SK-N-SH (cell line): Measurements from ENCODE around the gene PITHD1.

Experiments used
- CTCF ChIP-seq: fragments of 200-600 bp; sonication (generic); IDR thresholded peaks from 2 replicates; pipeline ENCODE4 v1.6.1; 2017; ENCODE audit warnings: antibody characterized with exemption, mild to moderate bottlenecking, moderate library complexity
- ELF1 ChIP-seq: IDR thresholded peaks from 2 replicates; pipeline ENCODE4 v1.4.0; 2012
- EZH2phosphoT487 ChIP-seq: fragments of 200-600 bp; sonication (generic); IDR thresholded peaks from 2 replicates; pipeline ENCODE4 v1.6.1; 2017; ENCODE audit warnings: low read depth, mixed run types, mild to moderate bottlenecking, antibody characterized with exemption, moderate library complexity, borderline replicate concordance
- FOXJ3 ChIP-seq: sonication (generic); formaldehyde crosslinking; IDR thresholded peaks from 2 replicates; pipeline ENCODE4 v1.5.1; 2020; ENCODE audit warnings: mild to moderate bottlenecking, missing genetic modification reagents
- FOXM1 ChIP-seq: IDR thresholded peaks from 2 replicates; pipeline ENCODE4 v1.4.0; 2012; ENCODE audit warnings: low read depth, mild to moderate bottlenecking
- GABPA ChIP-seq: IDR thresholded peaks from 2 replicates; pipeline ENCODE4 v1.4.0; 2012; ENCODE audit warnings: low read depth, mild to moderate bottlenecking
- GATA2 ChIP-seq: sonication (generic); formaldehyde crosslinking; IDR thresholded peaks from 2 replicates; pipeline ENCODE4 v1.5.0; 2020; ENCODE audit warnings: mild to moderate bottlenecking, missing genetic modification reagents
- MAX ChIP-seq: IDR thresholded peaks from 2 replicates; pipeline ENCODE4 v1.4.0; 2012; ENCODE audit warnings: low read depth
- MXI1 ChIP-seq: IDR thresholded peaks from 2 replicates; pipeline ENCODE4 v1.6.1; 2012; ENCODE audit warnings: mild to moderate bottlenecking, low read depth, low read length, improper control_type of control experiment
- POLR2AphosphoS5 ChIP-seq: IDR thresholded peaks from 2 replicates; pipeline ENCODE4 v1.6.1; 2012; ENCODE audit warnings: low read depth, low read length
- YY1 ChIP-seq: IDR thresholded peaks from 2 replicates; pipeline ENCODE4 v1.4.0; 2012; ENCODE audit warnings: low read depth, mild to moderate bottlenecking

- TF ChIP-seq CTCF (no peak), MXI1 (no peak; the same call in 1 of the 2 replicates), YY1 (no peak), GABPA (peak; percentile 47; the same call in 1 of the 2 replicates), GATA2 (CRISPR knock-in tag) (no peak), FOXJ3 (CRISPR knock-in tag) (no peak), MAX (no peak; the same call in 1 of the 2 replicates), EZH2phosphoT487 (no peak), ELF1 (no peak), FOXM1 (no peak), POLR2AphosphoS5 (no peak)
Observed at GRCh38 chr1:23791516-23792047, 13.4 kb downstream of the PITHD1 start.
